ENCODE data around the gene BOD1L2. TPM values are rescaled to one million over a fixed set of nuclear protein-coding genes. Genes with fewer than 3 reads are reported as not detected.

Gene BOD1L2
- total RNA-seq, 4 donors from 2014 or later = not detected

DNA sequence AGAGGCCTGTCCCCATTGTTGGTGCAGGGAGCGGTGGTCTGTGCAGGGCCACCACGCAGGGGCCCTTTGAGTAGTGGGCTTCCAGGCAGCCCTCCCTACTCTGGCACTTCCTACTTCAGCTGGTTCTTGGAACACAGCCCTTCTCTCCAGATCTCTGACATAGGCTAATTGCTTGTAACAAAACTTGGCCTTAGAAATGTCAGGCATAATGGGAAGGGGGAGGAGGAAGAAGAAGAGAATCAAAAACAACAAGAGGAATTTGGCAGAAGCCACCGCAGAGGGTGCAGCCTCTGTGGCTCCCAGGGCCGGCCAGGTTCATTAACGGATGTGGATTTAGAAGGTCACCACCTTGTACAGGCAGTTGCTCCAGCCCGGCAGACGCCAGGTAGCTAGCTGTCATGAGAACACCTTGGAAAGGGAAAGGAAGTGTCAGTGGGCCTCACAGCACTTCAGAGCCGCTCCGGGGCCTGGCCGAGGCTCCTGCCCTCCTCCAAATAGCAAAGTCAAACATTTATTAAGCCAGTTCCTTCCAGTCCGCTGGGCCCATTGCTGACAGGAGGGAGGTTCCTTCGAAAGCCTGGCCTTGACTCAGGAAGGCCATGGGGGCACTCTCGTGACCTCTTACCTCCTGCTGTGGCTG is 7.4 kb downstream of the BOD1L2 start:
- intact Hi-C loops (cut with DNase I; ENCODE audit: low total_unique reads) (no loop called here), in situ Hi-C loops (cut with MboI; ENCODE audit: low pct_ligation_motif_present in 1 of 4, low pct_unique_long_range_greater_than_20kb in 1 of 4, low sequenced_read_pairs in 3 of 4) (no loop called here)
- TF ChIP-seq POLR2A (IDR thresholded peaks at IDR 0.05) (no peak), EP300 (IDR thresholded peaks at IDR 0.05; ENCODE audit: low read depth) (no peak), CTCF (IDR thresholded peaks at IDR 0.05) (no peak), POLR2AphosphoS5 (IDR thresholded peaks at IDR 0.05) (no peak)
- H3K4me3 ChIP-seq = no peak overlapping the region
- WGBS, 2 donors (ENCODE audit: low coverage in 1 of 2) = 58 to 71% methylated on average over 5 to 13 of the region's 13 CpGs
- no peaks in the 10 kb centered on the region for H3K36me3 ChIP-seq
- DNase-seq = no peak
- no peaks in the 10 kb centered on the region for H3K27me3 ChIP-seq
- peaks cover 0 to 7% (median 3%) of the 10 kb centered on the region in 4 donors for H3K4me1 ChIP-seq
- no peaks in the 10 kb centered on the region for H3K9me3 ChIP-seq
- no peak overlapping the region for H3K27ac ChIP-seq

GRCh38 chr18:57164401-57164800 is 17.5 kb downstream of the BOD1L2 start:
- Histone ChIP-seq H3K4me1 (no peaks in the 10 kb centered on the region), H3K9me3 (no peaks in the 10 kb centered on the region), H3K27ac (no peak overlapping the region), H3K36me3 (no peaks in the 10 kb centered on the region), H3K27me3 (peaks cover 2% of the 10 kb centered on the region), H3K4me3 (no peak overlapping the region)
- intact Hi-C loops (cut with DNase I; ENCODE audit: low total_unique reads) (no loop called here), in situ Hi-C loops (cut with MboI; ENCODE audit: low pct_ligation_motif_present in 1 of 4, low pct_unique_long_range_greater_than_20kb in 1 of 4, low sequenced_read_pairs in 3 of 4) (no loop called here)
- DNase-seq = no peak
- 53 to 79% methylated on average over 2 to 6 of the region's 6 CpGs for WGBS, 2 donors (ENCODE audit: low coverage in 1 of 2)
- TF ChIP-seq POLR2AphosphoS5 (IDR thresholded peaks at IDR 0.05) = no peak
- TF ChIP-seq POLR2A (IDR thresholded peaks at IDR 0.05) = no peak
- no peak for TF ChIP-seq EP300 (IDR thresholded peaks at IDR 0.05; ENCODE audit: low read depth)

DNA sequence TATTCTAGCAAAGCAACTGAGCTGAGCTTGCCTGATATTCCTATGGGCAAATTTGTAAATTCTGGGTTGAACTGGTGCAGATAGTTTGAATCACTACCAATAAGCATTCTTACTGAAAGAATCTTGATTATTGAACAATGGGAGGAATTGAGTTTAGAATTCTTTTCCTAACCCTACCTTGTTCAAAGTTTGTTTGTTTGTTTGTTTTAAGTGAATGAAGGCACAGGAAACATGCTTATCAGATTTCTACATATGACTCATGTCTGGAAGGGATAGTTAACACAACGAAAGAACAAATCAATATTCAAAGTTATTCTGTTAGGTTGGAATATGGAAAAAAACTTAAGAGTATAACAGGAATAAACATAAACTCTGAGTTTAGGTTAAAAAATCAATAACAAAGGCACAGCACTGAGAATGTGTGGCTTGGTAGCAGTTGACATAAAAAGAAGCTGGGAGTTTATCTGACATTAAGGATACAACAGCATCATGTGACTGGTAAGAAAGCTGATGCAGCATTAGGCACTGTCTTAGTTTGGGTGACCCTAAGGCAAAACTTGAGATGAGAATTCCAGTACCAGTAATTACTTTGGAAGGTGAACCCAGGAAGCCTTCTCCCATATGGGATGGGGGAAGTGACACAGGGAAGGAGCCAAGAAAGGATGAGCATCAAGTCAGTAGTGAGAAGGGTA is 20.9 kb downstream of the BOD1L2 start:
- no peaks in the 10 kb centered on the region for H3K36me3 ChIP-seq
- peaks cover 2% of the 10 kb centered on the region for H3K27me3 ChIP-seq
- 37 to 54% methylated on average over 1 of the region's 1 CpG for WGBS, 2 donors (ENCODE audit: low coverage in 1 of 2)
- DNase-seq = no peak
- no peaks in the 10 kb centered on the region for H3K9me3 ChIP-seq
- in situ Hi-C loops (cut with MboI; ENCODE audit: low pct_ligation_motif_present in 1 of 4, low pct_unique_long_range_greater_than_20kb in 1 of 4, low sequenced_read_pairs in 3 of 4) = no loop called here
- H3K27ac ChIP-seq = no peak overlapping the region
- TF ChIP-seq EP300 (IDR thresholded peaks at IDR 0.05; ENCODE audit: low read depth) = no peak
- TF ChIP-seq CTCF (IDR thresholded peaks at IDR 0.05) = no peak
- TF ChIP-seq POLR2AphosphoS5 (IDR thresholded peaks at IDR 0.05) = no peak
- no peak for TF ChIP-seq POLR2A (IDR thresholded peaks at IDR 0.05)
- H3K4me1 ChIP-seq = no peaks in the 10 kb centered on the region
- no peak overlapping the region for H3K4me3 ChIP-seq
- intact Hi-C loops (cut with DNase I; ENCODE audit: low total_unique reads) = no loop called here

GRCh38 chr18:57171026-57171425 is 24.1 kb downstream of the BOD1L2 start:
- TF ChIP-seq EP300 (IDR thresholded peaks at IDR 0.05; ENCODE audit: low read depth) = no peak
- TF ChIP-seq POLR2AphosphoS5 (IDR thresholded peaks at IDR 0.05) = no peak
- TF ChIP-seq POLR2A (IDR thresholded peaks at IDR 0.05) = no peak
- no peak for TF ChIP-seq CTCF (IDR thresholded peaks at IDR 0.05)
- Histone ChIP-seq H3K27ac (no peak overlapping the region), H3K9me3 (peaks cover 0 to 4% of the 10 kb centered on the region in 2 donors), H3K4me3 (no peak overlapping the region), H3K4me1 (no peaks in the 10 kb centered on the region), H3K36me3 (no peaks in the 10 kb centered on the region), H3K27me3 (no peaks in the 10 kb centered on the region)
- in situ Hi-C loops (cut with MboI; ENCODE audit: low pct_ligation_motif_present in 1 of 4, low pct_unique_long_range_greater_than_20kb in 1 of 4, low sequenced_read_pairs in 3 of 4) (no loop called here), intact Hi-C loops (cut with DNase I; ENCODE audit: low total_unique reads) (no loop called here)
- no peak for DNase-seq
- WGBS, 2 donors (ENCODE audit: low coverage in 1 of 2) = 68 to 89% methylated on average over 1 of the region's 1 CpG

Data from transverse colon (tissue), 4 donors.